Tongue (tissue), 2 donors: ENCODE results near the gene MRPL49. TPM values are rescaled to one million over a fixed set of nuclear protein-coding genes. Genes with fewer than 3 reads are reported as not detected.
"Not testable (repeated sequence)": the region's sequence is repeated elsewhere in the genome, so short reads cannot be mapped to it uniquely, and the experiment has no call there.

Experiments
- DNase-seq: peaks from one replicate; pipeline ENCODE4 v3.0.0-alpha.2; 2015
- total RNA-seq: library from RNA; depleted of rRNA; stranded (reverse); fragments of >200 nt; gene quantifications from one replicate; pipeline ENCODE4 v1.2.3, GENCODE V29; 2014

The MRPL49 gene
- total RNA-seq, 1 donor from 2014 or later: 38.1 TPM

GRCh38 chr11:65117206-65118096, 4.7 kb upstream of the MRPL49 start, which contains the start of gene ZNHIT2:
ZNHIT2 (minus strand) TSS chr11:65117701; CDS start chr11:65117653, 48 bp downstream.
- peak; percentile 100 for DNase-seq

DNA sequence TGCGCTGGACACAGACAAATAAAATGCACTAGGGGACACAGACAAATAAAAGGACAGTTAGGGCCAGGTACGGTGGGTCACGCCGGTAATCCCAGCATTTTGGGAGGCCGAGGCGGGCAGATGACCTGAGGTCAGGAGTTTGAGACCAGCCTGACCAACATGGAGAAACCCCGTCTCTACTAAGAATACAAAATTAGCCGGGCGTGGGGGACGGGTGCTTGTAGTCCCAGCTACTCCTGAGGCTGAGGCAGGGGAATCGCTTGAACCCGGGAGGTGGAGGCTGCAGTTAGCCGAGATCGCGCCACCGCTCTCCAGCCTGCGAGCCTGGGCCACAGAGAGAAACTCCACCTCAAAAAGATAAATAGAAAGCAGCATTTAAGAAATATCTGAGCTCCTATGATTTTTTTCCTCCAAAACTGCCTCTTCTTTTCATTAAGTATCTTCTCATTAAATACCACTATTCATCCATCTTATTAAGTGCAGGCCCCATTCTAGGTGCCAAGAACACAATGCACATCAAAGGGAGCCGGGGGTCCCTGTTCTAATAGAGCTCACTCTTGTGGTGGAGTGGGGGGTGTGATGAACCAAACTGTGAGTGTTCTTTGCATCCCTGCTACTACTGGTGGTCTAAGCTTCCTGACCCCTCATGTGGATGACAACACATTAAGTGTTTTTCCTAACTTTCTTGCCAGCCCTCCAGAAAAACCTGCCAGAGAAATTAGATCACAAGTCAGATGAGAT, 3.9 kb upstream of the MRPL49 start:
- no peak for DNase-seq

GRCh38 chr11:65118891-65119669, 3.0 kb upstream of the MRPL49 start:
- DNase-seq: not testable (repeated sequence)

- DNase-seq: no peak
Measured at GRCh38 chr11:65119670-65119995, 2.5 kb upstream of the MRPL49 start.

GRCh38 chr11:65120831-65121230, 1.3 kb upstream of the MRPL49 start:
- no peak for DNase-seq

- DNase-seq: no peak
Measured at GRCh38 chr11:65121447-65121864, 665 bp upstream of the MRPL49 start.

DNA sequence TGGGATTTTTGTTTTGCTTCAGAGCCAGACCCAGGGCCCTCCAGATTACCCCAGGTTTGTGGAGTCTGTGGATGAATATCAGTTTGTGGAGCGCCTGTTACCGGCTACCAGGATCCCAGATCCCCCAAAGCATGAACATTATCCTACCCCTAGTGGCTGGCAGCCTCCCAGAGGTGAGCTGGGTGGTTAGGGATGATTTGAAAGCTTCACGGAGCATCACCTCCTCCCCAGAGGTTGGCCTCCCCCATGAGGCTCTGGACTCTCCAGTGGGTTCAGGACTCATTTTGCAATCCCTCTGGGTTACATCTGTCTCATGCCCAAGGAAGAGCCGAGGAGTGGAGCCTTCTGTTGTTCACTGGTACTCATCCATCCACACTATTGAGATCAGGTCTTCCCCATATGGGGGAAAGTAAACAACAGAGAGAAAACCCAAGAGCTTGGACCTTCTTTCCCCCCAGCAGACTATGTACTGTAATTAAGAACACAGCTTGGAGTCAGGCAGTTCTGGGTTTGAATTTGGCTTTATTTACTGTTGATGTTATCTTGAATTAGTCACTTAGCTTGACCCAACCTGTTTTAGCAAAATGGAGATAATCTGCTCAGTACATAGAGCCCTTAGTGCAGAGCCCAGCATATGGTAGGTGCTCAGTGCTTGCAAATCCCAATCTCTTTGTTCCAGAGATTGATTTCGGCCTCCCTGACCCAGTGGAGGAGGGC, 2.5 kb downstream of the MRPL49 start:
- DNase-seq: no peak

DNA sequence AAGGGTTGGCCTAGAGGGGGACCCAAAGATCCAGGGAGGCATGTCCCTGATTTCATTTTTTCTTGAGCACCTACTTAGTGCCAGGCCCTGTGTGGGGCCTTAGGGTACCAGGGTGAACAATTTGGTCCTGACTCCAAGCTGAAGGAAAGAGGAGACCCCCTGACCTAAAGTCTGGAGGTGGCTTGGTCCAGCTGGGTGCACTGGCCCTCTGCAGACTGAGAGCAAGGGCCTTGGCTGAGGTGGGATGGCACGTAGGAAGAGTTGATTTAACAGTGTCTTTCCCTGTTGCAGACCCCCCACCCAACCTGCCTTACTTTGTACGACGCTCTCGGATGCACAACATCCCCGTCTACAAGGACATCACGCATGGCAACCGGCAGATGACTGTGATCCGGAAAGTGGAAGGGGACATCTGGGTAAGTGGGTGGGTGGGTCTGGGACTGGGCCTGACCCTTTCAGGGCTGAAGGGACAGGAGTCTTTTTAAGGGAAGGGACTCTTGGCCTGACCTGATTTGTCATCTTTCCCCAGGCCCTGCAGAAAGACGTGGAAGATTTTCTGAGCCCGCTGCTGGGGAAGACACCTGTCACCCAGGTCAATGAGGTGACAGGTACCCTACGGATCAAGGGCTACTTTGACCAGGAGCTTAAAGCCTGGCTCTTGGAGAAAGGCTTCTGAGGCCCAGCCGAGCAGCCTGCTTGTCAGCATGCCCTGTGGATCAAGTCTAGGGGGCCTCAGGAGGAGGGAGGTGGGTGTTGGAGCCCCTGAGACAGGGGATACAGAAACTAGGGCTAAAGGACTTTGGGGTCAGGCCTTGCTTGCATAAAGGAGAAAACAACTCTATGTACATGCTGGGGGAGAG, 3.3 kb downstream of the MRPL49 start:
- DNase-seq: no peak

GRCh38 chr11:65126624-65127274, 4.6 kb downstream of the MRPL49 start:
- no peak for DNase-seq

DNA sequence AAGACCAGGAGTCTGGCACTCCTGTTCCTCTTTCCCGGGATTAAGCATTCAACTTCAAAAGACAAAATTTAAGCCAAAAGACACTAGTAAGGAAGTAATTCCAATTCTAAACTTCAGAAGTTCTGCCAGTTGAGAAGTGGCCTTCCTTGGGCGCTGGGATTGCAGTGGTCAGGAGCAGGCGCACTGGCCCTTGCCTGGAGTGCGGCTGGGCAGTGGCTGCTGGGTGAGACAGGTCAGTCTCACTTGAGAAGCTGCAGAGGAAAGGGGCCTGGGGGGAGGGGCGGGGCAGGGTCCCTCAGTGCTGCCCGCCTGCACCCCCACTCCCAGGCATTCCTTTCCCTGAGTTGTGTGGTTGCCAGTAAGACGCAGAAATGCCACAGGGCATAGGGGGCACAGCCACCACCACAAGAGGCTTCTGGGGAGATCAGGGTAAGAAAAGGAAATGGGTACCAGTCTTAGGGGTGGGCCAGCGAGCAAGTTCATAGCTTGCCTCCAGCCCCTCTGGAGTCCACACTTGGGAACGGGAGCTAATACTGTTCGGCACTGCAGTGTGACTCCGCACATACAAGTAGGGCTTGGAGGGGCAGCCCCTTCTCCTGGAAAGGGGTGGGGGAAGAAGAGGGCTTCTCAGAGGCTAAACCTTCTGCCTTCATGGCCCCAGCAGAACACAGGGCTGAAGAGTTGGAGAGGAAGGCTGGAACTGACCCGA, 5.5 kb downstream of the MRPL49 start:
- DNase-seq: no peak

DNA sequence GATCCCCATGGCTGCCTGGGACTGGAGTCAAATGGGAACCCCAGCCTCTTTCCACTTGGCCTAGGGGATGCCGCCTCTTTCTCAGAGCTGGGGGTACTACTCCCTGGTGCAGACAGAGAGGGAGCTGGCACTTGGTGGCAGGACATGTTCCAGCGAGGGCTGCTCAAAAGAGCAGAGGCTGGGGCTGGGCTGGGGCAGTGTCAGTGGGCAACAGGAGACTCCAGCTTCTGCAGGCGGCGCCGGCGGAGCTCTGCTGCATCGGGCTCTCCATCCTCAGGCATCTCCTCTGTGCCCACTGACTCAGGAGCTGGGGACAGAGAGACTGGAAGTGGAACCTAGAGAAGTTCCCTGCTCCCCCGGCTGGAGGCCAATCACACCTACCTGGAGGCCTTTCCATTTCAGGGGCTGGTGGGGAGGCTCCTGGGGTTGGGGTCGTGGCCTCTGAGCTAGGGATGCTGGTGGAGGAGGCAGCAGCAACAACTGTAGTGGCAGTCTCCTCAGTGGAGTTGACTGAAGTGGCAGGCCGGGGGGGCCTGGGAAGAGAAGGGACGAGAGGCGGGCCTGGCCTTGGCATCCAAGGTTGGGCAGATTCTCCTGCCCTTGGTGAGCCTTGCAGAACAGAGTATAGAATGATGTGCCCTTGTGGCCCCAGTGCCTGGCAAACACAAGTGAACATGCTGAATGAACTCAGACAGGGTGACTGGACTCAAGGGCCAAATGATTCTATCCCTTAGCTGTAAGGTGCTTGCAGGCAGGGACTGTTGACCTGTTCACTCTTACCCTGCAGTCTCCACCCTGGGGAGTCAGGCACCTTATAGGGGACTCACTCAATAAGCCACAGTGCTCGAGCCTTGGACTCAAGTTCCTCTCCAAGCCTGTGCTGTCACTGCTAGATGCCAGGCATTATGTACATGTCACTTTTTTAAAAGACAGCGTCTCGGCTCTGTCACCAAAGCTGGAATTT, 6.3 kb downstream of the MRPL49 start:
- DNase-seq: no peak

DNA sequence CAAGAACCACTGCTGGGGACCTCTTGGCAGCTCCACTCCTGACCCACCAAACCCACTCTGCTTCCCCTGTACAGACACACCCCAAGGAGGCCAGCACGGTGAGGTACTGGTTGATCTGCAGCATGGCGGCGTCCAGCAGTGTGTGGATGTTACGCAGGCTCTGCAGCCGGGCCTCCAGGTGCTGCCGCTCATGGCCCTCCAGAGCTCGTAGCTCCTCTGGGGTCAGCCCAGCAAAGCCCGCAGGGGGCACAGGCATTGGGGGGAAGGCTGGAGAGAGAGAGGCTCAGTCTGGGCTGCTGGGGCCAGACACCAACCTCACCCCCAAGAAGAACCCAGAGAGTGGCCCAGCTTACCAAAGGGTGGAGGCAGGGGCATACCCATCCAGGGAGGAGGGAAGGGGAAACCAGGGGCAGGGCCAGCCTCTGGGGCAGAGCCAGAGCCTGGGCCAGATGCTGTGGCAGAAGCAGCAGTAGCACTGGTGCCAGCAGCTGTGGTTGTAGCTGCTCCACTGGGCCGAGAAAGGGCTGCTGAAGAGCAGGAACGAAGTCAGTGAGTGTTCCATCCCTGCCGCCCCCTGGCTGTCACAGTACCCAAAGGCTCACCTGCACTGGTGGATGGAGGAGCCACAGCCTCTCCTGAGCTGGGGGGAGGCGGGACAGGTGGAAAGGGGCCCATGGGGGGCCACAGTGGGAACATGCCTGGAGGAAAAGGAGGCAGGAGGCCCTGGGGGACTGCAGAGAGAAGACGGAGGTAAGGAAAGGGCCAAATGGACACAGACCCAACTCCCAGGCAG, 7.7 kb downstream of the MRPL49 start:
- DNase-seq: no peak

GRCh38 chr11:65130631-65131416, 8.7 kb downstream of the MRPL49 start:
- DNase-seq: no peak

DNA sequence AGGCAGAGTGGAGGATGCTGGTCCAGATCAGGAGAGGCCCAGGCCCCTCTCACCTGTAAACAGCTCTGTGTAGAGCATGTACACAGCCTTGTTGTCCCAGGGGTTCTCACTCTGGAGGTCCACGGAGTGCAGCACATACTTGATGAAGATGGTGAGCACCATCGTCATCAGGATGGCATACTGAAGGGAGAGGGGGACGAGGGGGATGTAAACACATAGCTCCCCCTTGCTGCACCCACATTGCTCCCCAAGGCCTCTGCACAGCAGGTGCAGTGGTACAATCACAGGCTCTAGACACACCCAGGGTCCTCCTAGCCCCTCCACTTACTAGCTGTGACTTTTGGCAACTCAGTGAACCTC, 9.3 kb downstream of the MRPL49 start:
- no peak for DNase-seq

- no peak for DNase-seq
Measured at GRCh38 chr11:65131895-65132237, 9.7 kb downstream of the MRPL49 start.

GRCh38 chr11:65132238-65132987, 10.3 kb downstream of the MRPL49 start:
- no peak for DNase-seq
